Activated naive CD4-positive, alpha-beta T cell treated with Interleukin-2 at 50 U/mL for 16 hours (primary cell): ENCODE measurements around the gene KIRREL3.

Experiments
- DNase-seq: peaks from one replicate; pipeline ENCODE4 v3.0.0-alpha.2; 2020

KIRREL3 gene

DNA sequence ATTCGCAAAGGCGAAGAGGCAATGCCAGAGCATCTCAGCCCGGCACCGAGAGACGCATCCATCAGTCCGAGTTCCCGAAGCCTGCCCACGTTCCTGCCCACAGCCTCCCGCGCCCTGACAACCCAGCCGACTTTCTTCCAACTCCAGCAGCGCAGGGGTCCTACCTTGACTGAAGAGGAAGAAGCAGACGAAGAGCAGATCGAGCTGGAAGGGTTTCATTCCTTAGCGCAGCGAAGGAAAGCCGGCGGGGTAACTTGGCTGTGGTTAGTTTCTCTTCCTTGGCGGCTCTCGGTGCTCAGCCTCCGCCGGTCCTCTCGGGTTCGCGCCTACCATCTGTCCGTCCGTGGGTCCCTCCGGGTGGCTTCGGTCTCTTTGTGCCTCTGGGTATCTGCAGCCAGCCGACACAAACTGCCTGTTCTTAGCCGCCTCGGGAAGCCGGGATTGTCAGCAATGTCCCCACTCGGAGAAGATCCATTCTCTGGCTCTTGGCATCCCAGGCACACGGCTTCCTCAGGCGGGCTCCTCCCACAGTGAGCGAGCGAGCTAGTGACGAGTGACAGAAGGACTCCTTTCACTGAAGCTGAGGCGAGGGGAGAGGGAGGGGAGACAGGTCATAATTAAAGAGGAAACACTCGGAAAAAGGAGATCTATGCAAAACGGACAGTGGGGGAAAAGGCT, at the start of gene KIRREL3:
TSS of gene KIRREL3 (minus strand) at position 480 of the 678 bp plus-strand sequence.
- no peak for DNase-seq

DNA sequence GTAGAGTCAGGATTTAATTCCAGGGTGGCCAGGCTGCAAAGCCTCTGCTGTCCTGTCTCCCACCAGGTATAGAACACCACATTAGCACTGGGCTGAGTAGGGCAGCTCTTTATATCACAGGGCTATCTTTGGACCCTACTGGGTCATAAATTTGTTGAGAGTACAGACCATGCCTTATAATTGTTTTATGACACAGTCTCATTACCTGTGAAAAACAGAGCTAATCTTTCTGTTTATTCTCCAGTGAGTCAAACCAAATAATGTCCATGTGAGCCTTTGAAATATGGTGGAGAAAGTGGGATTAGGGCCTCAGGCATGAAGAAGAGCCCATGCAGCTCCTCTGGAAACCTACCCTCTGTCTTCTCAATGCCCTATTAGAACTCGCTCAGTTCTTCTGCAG, 49.6 kb upstream of the KIRREL3 start:
- no peak for DNase-seq

DNA sequence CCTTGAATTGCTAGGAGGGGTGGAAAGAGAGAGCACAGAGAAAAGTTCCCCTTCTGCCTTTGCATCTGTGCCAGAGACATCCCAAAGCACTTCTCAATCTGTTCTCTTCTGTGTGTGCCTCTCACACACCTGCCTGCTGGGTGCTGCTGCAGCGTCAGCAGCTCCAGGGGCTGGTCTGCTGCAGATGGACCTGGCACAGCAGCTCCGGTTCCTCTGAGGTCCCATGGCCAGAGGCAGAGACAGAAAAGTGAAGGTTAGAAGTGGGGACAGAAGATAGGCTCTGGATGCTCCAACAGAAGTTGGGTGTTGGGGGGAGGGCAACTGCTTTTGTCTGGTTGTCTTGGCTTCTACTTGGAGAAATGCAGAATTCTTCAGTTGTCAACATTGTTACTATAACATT, 48.9 kb upstream of the KIRREL3 start:
- no peak for DNase-seq

DNA sequence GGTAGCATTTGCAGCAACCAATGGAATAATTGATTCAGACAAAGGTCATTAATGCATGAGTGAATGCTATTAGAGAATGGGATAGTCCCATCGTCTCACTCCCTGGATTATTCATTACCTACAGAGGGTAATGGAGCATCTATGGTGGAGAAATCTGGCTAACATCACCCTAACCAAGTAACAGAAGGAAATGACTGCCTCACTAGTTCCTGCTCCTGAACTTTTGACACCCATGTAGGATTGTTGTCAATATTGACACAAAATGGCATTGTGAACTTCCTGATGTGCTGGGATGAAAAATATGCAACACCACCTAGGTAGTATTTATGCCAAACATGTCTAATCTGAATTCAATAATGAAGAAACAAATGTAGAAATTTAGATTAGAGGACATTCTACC, 44.0 kb upstream of the KIRREL3 start:
- DNase-seq, result no peak

DNA sequence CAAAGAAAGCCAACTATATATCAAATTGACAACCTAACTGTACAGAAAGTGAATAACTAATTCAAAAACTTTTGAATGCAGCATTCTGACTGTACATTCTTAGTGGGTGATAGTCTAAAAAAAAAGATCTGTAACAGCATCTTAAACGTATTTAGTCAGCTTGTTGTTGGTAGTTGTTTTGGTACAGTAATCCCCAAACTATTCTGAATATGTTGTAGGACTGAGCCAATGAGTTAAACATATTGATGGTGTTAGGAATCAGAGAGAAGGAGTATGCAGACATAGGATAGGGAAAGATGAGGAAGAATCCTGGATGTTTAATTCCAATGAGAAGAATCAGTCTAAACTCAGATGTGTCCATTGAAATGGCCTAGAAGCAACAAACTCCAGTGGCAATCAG, 41.9 kb upstream of the KIRREL3 start:
- no peak for DNase-seq

DNA sequence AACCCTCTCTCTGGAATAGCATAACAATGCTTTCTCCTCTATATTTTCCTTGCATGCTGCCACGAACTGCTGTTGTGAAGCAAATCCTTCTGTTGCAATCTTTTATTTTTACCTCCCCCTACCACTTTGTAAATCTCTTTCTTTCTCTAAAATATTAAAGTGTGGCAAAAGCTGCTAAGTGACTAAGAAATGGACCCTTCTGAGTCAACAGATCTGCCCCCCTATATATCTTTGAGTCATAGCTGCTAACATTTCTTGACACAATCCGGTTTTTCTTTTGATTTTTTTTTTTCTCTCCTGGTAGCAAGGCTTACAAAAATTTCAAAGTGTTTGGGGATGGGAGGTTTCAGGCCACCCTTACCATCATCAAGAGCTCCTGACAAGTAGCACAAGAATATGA, 39.0 kb upstream of the KIRREL3 start:
- DNase-seq, result no peak

DNA sequence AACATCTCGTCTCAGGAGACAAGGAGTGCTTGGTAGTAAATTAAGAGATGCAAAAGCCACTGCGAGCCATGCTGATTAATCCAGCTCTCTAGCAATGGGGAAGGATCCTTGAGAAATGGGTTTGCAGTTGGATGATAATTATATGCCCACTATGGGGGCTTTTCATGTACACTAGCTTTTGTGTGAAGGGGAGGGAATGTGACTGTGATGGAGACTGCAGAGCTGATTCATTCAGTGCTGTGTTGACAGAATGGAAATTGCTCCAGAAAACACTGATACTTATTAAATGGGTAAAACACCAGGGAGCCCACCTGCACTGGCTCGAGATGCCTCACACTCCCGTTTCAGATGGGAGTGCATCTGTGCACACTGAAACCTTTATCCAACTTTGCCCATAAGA, 37.0 kb upstream of the KIRREL3 start:
- no peak for DNase-seq

DNA sequence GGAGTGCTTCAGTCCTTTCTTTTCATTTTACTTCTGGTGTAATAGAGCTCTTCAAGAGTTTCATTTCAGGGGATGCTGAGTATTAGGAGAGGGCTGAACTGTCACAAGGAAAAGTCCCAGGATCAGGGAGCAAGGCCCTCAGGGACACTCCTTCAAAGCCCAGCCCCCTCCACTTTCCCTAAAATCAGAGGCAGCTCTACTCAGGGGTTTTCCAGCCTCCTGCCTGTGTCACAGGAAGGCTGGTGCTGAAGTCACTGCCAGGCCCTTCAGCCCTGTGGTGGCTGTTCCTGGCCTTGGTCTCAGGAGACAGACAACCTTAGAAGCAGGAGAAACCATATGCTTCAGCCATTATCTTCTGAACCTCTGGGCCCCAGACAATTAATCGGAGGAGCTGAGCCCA, 36.4 kb upstream of the KIRREL3 start:
- no peak for DNase-seq

DNA sequence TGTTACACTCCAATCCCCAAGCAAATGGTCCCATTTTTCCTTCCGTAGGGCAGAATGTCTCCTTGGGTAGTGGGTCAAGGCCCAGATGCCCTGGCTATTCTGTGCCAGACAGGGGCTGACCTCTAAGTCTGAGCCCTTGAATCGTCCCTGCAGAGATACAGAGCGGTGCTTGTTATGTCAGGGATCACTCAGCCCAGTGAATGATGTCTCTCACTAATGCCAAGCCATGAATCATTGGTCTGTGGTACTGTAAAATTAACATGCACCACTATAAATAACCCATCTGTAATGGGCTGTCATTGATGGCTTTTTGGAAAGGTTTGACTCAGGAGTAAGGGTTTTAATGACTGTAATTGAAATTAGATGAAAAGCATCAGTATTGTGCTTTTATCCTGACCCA, 35.3 kb upstream of the KIRREL3 start:
- DNase-seq, result no peak

DNA sequence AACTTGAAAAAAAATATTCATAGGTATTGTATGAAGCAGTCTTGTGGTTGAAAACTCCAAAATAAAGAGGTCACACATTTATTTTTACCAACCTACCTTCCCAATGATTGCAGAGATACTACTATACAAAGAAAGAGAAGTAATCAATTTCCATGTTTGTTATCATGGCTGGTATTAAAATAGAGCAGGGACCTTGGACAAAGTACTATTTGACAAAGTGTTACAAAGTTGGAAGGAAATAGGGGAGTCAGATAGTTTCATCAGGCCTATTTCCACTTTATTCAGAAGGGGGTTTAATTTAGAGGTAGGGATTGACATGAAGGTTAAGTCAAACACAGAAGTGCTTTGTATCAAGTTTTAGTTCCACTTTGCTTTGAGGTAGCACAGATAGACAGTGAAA, 34.4 kb upstream of the KIRREL3 start:
- DNase-seq, result no peak

DNA sequence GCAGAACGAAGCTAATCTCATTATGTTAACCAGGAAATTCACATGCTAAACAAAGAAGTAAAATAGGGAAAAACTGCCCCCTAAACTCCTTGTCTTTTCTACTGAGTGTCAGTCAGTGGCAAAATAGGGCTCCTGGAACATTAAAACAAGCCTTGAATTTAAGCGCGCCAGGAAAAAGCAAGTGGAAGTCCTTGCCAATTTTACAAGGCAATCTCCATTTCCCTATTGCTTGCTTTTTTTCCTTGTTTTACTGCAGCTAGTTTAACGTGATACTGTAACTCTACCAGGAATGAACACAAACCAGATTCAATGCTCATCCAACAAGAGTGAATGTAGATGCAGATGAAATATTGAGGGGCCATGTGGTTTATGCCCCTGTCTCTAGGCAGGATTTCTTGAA, 28.1 kb upstream of the KIRREL3 start:
- no peak for DNase-seq

DNA sequence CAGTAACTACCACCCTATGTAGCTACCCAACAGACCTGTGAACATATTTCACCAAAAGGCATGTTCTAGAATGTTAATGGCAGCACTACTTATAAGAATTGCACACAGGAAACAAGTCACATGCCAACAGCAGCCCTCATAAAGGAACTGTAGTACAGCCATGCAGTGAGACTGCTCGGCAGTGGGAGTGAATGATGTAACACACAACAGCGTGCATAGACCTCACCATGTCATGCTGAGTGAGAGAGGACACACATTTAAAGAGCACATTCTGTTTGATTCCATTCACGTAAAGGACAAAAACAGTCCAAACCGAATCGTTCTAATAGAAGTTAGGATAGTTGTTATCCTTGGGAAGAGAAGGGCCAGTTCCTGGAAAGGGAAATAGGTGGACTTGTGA, 27.2 kb upstream of the KIRREL3 start:
- no peak for DNase-seq

DNA sequence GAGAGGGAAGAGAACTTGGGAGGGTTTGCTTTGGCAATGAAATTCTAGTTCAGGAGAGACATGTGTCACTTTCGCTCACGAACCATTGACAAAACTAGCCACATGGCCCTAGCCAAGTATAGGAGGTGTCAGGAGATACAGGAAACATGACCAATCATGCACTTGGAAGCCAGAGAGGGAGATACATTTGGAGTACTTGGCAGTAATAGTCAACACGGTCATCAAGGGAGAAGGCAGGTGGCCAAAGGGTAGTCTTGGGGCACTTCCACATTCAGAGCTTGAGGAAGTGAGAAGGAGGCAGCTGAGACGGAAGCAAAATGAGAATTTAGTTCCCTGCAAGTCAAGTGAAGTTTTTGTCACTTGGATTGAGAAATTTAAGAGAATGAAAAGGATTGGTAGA, 26.4 kb upstream of the KIRREL3 start:
- DNase-seq, result no peak

DNA sequence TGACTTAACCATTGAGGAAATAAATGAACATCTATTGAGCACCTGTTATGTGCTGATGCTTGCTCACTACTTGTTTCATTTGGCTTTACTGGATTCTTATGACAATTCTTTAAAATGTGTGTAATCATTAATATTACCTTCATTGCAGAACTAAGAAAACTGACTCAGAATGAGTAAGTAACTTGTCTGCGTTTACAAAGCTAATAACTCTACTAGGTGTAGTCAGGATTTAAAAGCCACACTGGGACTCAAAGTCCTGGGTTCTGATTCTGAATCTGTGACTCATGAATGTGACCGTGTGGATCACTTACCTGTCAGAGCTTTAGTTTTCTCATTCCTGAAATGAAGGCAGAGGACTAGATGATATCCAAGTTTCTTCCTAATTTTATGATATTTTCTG, 23.4 kb upstream of the KIRREL3 start:
- DNase-seq, result no peak

DNA sequence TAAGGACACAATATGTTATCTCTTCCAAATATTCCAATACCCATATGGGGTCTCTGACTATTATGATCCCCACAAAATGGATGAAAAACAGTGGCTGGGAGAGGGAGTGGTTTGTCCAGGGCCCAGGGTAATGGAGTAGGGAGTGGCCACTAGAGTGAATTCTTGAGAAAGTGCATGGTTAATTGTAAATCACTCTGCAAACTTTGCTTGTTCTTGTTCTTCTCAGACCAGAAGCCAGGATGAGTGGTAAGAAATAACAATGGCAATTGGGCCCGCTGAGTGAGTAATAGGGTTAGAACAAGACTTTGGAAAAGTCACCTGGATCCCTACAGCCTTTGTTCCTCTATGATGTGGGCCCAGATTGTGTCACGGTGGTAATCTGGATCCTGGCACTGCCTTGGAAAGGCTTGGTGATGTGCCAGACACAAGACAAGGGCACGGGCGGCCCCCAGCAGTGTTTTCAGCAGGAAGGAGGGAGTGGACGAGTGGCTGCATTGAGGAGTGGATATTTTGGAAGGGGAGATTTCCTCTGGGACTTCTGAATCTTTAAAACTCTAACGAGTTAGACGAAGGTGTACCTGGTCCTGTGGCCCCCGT, 18.2 kb upstream of the KIRREL3 start:
- DNase-seq, result no peak

DNA sequence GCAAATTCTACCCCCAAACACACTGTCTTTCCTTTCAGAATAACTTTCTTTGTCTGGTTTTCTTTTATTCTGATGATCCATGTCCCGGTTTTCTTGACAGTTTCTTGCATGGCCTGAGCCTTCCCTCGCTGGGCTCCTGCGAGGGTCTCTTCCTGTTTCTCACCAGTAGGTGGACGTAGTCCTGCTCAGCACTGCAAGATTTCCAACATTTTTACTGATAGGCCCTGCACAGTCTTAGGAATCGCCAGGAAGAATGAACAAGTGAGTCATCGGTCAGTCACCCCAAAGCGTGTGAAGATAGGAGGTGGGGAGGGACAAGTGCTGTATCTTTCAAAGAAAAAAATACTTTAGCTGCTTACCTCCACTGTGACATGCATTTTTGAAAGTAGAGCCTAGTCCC, 16.9 kb upstream of the KIRREL3 start:
- DNase-seq, result no peak

DNA sequence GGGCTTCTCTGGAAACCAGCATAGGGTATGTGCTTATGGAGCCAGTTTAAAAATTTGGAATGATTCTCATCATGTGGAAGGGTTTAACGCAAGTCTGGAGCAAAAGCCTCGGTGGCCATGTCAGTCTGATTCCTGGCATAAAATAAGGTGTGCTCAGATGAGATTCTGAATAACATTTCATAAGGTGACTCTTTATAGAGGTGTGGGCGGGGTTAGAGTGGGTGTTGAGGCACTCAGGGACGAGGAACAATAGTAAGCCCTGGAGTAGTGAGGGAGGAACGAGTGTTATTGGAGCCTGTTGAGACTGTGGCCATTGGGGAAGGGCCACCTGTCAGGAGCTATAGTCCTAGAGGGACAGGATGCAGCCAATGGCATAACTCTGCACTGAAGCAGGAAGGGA, 13.0 kb upstream of the KIRREL3 start:
- no peak for DNase-seq

DNA sequence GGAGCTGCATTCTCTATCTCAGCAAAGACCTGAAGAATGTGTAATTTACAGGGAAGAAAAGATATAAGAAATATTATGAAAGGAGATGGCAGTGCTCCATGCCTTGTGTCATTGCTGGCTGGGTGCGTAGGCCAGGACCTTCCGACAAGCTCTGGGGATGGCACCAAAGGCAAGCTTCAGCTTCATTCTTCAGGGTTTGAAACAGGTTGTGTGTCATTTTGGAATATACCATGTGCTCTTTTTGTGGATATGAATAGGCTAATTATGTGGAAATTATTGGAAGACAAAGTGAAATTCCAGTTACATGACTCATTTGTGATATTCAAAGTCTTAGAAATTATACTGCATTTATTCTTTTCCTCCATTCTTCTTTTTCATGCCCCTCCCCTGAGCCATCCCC, 5.7 kb upstream of the KIRREL3 start:
- no peak for DNase-seq

DNA sequence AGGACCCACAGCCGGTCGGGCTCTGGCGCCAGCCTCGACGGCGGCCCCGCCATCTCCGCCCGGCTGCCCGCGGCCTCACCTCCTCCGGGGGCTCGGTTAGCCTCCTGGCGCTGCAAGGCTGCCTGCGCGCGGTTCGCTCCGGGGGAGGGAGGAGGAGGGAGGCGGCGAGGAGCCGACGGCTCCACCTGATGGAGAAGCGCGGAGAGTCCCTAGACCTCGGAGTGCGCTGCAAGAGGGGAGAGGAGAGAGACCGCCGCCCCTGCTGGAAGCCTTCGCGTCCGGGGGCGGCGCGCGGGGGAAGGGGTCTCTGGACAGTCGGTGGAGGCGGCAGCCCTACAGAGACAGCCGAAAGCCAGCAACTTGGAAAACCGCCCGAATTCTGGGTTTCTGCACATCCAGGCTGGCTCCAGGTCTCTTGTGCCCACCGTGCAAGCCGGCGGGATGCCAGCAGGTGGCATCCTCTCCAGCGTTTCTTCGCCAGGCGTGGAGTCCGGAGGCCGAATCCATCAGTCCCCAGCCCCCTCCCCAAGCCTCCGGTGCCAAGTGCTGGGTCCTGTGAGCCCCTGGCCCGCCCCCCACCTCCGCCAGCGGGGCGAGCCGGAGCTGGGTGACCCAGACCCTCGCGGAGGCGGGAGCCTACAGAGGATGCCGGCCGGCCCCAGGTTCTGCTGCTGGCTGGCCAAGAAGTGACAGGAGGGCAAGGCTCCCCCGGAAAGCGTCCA, 2.9 kb upstream of the KIRREL3 start:
- DNase-seq, result no peak

DNA sequence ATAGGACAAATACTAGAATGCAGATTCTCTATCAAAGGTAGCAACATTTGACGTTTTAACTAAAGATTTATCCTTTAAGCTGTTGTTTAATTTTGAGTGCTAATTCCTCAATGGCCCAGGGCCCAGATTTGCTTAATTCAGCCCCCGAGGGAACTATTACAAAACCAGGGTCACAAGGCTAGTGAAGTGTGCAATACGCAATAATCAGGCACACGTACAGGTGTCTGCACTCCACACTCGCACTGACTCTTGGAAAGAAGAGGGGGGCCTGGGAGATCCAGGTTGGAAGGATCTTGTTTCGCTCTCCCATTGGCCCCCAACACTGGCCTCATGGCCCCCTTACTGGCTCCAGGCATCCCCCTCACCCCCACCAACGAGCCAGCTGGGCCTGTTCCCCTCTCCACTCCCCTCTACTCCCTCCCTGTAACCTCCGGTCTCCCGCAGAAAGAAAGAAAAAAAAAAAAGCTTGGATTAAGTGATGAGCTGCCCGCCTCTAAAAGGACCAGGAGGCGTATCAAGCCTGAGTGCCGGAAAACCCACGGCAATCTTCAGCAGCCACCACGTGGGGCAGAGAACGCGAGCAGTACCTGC, 2.2 kb upstream of the KIRREL3 start:
- DNase-seq, result no peak

DNA sequence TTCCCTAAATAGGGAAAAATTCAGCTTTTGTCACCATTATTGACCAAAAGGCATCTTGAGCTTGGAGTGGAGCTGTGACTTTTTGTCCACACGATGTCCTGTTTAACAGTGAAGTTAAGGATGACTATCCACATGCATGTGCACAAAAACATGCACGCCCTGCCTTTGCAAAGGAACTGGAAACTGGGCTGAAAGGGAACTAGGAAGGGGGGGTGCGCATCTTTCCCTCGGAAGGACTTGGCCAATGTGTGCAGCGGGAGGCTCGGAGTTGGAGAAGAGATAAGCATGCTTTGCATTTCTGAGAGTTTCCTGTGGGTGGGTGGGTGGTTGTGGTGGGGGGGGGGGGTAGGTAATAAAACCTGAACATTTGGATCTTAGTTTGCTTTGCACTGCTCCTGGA, 411 bp upstream of the KIRREL3 start:
- DNase-seq, result no peak

DNA sequence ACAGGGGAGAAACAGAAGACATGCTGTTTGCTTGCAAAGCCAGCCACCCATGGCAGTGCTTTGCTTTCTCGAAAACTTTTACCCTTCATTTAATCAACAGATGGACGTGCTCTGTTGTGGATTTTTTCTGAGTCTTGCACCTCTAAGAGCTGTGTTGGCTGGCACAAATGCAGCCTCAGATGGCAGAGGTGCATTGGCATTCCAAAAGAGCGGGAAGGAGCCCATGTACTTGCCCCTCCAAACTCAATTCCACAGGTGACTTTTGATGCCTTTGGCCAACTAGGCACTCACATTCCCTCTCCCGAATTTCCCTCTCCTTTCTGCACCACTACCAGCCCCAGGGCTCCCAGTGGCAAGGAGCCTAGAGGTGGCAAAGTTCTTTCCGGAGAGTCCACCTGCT, 1.2 kb downstream of the KIRREL3 start:
- DNase-seq, result no peak

DNA sequence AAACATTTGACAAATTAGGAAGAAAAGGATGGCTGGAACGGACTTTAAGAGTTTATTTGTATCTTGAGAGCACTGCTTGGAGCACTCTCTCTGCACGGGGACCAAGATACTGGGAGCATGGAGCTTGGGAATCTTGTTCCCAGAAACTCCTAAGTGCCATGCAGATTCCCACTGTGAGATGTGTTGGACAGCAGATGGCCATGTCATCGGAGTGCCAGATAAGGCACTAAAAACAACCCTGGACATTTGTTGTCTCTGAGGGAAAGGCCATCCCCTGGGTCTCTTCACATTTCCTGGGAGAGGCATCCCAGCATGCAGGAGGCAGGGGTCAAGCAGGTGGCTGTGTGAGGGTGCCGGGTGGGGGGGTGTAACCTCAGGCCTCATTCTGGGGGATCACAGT, 2.9 kb downstream of the KIRREL3 start:
- DNase-seq, result no peak

DNA sequence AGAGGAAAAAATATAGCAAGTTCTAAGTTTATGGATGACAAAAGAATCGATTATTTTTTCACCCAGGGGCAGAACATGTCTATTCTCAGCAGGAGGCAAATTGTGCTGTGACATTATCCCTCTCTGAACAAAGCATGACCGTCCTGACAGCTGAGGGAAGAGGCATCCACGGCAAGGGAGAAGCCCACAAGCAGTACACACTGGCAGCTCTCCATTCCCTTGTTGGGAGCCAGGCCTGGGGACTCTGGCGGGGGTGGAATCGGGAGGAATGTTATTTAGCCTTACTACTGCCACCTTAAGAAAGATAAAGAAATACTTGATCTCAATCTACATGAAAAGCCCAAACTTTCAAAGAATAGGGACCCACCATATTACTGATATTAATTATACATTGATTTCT, 3.4 kb downstream of the KIRREL3 start:
- DNase-seq, result no peak
